Epidermal melanocyte (primary cell): ENCODE results near the gene UBE2A.

Experiments used
- DNase-seq: peaks from one replicate; pipeline ENCODE4 v3.0.0; 2011; ENCODE audit warnings: low spot score; ENCODE audit not compliant: insufficient read length

UBE2A gene

DNA sequence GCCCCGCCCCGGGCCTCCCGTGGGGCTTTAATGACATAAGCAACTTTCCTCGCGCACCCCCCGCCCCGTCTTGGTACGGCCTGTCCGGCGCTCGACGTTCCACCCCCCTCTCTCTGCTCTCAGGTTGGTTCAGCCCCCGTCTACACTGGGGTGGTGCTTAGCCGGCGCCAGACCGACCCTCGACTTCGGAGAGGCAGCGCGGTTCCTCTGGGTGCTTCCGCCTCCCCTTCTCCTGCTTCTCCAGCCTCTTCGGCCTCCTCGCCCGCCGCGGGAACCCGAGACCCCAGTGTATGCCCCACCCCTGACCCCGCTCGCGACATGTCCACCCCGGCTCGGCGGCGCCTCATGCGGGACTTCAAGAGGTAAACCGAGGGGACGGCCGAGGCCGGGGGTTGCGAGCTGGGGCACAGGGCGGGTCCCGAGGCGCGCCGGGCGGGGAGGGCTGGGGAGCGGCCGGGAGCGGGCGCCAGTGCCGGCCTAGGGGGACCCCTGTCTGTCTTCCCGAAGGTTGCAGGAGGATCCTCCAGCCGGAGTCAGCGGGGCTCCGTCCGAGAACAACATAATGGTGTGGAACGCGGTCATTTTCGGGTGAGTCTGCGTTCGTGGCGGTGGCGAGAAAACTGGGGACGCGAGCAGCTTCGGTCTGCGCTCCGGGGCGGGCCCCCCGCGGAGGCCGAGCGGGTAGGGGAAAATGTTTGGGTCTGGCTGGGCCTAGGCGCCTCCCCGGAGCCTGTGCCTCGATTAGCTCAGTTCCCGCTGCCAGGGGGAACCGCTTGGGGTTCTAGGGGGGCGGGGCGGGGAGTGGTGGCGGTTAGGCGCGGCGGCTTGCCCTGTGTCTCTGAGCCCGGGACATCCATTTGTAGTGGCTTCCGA is at the start of gene UBE2A:
Gene UBE2A, plus strand, starts transcription at position 170 of the 873 bp plus-strand sequence. Its CDS starts 149 bp downstream, at position 319.
- DNase-seq: peak; percentile 74

DNA sequence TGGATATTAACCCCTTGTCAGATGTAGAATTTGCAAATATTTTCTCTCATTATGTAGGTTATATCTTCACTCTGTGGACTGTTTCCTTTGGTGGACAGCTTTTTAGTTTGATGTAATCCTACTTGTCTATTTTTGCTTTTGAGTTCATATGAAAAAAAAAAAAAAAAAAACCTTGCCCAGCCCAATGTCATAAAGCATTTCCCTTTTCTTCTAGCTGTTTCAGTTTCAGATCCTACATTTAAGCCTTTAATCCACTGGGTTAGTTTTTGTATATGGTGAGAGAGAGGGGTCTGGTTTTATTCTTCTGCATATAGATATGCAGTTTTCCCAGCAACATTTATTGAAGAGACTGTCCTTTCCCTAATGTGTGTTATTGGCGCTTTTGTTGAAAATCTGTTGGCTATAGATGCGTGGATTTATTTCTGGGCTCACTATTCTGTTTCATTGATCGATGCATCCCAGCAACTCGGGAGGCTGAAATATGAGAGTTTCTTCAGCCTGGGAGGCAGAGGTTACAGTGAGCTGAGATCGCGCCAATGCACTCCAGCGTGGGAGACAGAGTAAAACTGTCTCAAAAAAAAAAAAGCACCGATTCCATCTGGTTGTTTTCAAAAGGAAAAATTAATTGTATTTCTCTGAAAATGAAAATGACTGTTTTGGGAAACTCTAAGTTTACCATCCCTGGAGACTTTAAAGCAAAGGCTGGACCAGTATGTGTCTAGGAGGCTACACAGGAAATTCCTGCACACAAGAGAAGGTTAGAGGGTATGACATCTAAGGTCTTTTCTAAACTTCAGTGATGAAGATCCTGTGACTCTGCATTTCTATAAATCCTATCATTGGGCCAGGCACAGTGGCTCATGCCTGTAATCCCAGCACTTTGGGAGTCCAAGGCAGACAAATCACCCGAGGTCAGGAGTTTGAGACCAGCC is 44.8 kb upstream of the UBE2A start:
- no peak for DNase-seq

DNA sequence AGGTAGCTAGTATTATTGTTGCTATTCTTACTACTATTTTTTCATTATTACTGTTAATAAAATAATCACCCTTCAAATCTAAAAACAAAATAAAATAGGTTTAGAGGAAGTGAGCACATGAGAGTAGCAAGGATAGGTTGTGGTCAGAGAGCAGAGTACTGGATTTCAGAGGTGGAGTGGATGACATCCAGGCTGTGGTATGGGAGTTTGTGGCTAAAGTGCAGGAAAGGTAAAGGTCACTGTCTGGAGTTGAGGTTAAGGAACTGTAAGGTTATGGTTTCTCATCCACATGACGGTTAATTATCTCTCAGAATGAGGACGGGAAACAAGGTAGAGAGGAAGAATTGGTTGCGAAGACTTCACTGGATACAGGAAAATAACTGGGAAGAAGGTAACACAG is 36.9 kb upstream of the UBE2A start:
- no peak for DNase-seq

DNA sequence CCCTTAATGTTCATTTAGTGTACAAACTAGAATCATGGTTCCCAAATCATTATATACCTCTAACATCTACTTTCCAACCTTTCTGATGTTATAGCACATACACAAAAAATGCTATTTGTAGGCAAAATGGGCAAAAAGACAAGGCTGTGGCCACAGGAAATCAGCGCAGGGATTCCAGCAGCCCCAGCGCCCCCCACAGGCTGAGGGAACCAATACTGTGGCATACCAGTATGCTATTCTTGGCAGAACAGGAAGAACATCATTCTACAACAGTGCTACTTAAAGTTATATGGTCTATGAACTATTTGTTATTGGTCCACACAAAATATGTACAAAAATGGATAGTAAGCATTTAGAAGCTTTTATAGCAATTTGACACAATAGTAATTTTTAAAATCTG is 34.5 kb upstream of the UBE2A start:
- no peak for DNase-seq

DNA sequence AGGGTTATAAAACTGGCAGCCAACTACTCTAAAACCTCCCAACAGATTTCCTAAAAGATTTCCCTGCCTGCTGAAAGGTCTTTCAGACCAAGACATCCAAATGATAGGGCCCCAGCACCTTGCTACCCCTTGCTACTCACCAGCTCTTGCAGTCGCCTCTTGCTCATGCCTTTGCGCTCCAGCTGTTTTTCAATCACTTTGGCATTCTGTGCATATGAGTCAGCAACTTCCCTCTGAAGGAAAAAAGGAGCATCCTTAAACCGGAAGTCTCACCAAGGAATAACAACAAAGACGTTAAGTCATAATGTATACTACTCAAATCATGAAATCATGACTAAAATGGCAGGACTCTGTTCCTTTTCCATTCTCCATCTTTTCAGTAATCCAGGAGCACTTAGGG is 33.2 kb upstream of the UBE2A start:
- no peak for DNase-seq

DNA sequence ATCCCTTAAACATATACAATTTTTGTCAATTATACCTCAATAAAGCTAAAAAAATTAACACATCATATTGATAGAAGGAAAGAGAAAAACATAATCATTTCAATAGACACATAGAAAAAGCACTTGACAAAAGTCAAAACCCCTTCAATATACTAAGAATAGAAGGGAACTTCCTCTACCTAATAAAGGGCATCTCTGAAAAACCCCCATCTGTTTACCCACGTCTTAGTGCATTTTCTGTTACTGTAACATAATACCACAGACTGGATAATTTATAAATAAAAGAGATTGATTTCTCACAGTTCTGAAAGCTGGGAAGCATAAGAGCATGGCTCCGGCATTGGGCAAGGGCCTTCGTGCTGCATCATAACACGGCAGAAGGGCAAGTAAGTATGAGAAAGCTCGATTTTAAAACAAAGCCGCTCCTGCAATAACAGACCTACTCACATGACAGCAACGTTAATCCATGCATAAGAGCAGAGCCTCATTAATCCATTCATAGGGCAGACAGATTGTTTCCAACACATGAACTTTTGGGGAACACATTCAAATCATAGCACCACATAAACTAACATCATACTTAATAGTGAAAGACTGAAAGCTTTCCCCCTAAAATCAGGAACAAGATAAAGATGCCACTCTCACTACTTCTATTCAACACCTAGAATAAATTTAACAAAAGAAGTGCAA is 24.9 kb upstream of the UBE2A start:
- DNase-seq: no peak

DNA sequence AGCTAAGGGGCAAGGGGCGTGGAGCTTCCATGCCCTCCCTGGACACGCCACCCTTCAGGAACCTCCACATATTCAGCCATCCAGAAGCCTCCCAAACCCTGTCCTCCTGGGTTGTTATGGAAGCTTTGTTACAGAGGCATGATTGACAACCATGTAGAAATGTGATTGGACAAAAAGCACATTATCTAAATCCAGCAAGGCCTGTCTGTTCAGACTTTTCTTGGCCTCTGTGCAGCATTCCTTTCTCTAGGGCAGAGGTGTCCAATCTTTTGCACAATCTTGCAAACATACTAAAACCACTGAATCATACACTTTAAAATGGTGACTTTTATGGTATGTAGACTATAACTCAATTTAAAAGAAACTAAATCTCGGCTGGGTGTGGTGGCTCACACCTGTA is 21.9 kb upstream of the UBE2A start:
- no peak for DNase-seq

DNA sequence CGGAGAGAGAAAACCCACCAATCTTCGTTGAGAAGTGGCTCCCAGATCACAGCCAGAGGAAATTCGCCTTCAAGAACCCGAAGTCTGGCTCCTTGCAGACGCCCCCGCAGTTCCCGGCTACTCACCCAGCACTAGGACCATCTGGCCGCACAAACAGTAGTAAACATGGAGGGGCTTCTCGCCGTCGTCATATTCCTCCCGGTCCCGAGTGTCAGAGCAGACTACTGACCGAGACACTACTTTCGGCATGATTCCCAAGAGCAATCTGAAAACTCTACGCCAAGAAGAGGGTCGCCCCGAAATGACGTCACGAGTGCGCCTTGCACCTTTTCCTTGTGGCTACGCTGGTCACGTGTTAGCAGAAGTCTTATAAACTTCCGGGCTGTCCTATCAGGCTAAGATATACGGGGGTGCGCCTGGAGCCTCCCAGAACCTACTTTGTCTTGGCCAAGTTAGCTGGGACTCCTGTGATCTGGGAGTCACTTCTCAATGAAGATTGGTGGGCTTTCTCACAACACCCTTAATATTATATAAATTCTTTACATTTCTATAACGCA is 9.2 kb upstream of the UBE2A start, which contains the start of gene STEEP1:
Gene STEEP1, minus strand, starts transcription at position 303 of the 557 bp plus-strand sequence. Its CDS starts 54 bp downstream, at position 249.
- peak; percentile 88 for DNase-seq

DNA sequence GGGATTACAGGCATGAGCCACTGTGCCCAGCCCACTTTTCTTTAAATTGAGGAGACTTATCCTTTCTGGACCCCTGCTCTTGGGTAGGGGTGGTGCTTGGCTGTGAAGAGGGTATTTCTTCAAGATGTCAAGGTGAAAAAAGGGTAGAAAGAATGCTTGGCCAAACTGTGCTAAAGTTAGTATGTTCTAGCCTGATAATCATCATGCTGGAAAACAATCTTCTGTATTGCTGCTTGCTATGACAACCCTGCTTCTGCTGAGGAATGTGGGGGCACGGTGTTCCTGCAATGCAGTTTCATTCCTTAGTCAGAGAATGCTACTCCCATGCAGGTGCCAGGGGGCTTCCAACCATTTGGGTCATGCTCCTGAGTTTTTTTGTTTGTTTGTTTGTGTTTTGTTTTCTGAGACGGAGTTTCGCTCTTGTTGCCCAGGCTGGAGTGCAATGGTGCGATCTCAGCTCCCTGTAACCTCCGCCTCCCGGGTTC is 4.0 kb upstream of the UBE2A start:
- no peak for DNase-seq

DNA sequence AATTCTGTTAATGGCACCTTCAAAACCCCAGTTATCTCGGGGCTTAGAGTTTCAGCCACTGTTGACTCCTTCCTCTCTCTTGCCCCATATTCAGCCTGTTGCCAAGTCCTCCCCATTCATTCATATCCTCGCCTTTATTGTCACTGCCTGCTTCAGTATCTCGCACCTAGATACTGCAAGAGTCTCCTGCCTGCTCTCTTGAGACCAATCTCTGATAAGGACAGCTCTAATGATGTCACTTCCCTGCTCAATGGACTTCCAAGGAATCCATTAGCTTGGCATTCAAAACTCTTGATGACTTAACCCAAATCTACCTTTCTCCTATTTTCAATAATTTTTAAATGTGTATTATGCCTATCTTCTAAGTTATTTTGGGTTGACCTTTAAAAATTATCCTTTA is 1.1 kb upstream of the UBE2A start:
- DNase-seq: no peak

DNA sequence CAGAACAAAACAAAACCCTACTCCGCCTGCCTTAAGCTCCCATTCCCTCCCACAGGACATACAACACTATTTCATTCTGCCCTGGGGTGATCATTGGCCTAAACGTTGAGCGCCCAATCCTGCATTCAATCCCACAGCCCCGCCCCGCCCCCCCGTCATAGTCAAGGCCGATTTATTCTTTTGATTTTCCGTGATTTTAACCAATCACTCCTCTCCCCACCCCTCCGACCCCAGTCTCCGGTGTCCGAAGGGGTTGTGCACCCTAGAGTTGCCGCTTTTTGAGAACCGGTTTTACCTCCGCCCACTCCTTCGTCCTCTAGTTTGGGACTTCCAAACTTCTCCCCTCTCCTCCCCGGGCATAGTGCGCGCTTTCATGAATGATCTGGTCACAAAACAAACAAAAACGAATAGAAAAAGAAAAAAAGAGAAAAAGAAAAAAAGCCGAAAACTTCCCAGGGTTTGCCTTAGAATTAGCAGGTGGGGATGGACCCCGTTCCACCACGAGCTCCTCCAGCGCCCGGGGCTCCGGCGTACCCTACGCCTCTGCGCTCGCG is 446 bp upstream of the UBE2A start:
- DNase-seq: peak; percentile 41

DNA sequence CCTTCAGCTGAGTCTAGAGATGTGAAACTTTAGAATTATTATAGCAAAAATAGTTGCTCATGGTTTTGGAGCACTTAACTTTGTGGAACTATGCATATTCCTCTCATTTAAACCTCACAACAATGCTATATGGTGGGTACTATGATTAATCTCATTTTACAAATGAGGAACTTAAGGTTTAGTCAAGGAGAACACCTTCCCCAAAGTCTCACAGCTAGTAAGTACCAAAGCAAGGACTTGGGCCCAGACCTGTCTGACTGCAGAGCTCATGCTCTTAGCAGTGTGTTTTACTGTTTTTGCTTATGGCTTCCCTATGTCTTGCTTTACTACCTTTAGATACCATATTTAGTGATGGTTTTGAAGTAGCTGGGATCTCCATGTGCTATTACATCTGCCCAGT is 5.1 kb downstream of the UBE2A start:
- no peak for DNase-seq

DNA sequence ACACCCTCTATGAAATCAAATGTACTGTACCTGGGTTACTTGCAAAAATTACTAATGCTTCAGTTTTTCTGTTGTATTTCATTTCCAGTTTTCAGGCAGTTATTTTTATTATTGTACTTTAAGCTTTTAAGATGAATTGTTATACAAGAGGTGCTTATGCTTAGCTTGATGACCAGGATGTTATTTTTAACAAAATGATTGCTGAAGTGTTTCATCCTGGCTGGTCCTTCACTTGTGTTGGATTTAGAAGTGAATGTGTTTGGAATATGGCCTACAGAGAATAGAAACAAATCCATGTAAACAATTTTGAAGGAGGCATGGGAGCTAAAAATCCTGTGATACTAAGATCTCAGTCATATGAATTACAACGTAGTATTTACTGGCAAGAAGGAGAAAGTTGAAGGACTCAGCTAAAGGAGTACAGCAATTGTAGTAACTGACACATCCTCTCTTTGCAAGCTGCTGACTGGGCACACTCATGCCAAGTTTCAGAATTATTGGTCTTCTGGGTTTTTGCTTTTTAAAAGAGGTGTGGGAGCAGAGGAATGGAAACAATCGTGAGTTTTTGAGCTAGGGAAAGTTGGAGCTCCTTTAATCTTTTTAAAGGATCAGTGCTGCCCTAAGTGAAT is 9.2 kb downstream of the UBE2A start:
- no peak for DNase-seq

DNA sequence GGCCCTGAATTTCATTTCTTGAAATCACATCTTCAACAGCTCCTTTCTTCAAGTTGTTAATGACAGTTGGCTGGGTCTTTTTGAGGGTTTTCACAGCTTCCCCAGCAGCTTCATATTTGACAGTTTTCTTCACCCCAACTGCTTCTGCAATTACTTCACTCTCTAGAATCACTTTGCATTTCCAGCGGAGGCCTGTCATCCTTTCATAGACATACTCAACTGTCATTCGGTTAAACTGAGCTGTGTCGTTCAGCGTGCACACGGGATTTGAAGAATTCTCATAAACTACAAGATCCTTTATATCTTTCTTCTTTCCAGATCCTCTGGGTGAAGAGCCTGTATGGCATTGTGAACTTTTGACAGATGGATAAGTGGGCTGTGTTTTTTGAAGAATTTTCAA is 15.4 kb downstream of the UBE2A start:
- no peak for DNase-seq

DNA sequence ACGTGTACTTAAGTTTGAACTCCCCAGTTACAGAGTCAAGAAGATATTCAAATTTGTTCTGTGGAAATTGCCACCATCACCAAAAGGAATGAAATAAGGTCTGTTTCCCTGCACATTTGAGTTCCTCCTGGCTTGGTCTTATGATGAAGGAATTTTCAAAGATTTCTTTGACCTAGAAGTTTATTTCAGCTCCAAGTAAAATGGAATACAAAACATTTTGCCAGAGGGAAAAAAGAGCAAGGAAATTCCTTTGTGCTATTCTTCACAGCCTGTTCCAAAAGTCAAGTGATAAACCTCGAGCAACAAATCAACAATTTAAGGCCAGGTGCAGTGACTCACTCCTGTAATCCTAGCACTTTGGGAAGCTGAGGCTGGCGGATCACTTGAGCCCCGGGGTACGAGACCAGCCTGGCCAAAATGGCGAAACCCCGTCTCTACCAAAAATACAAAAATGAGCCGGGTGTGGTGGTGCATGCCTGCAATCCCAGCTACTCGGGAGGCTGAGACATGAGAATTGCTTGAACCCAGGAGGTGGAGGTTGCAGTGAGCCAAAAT is 28.4 kb downstream of the UBE2A start:
- DNase-seq: no peak

DNA sequence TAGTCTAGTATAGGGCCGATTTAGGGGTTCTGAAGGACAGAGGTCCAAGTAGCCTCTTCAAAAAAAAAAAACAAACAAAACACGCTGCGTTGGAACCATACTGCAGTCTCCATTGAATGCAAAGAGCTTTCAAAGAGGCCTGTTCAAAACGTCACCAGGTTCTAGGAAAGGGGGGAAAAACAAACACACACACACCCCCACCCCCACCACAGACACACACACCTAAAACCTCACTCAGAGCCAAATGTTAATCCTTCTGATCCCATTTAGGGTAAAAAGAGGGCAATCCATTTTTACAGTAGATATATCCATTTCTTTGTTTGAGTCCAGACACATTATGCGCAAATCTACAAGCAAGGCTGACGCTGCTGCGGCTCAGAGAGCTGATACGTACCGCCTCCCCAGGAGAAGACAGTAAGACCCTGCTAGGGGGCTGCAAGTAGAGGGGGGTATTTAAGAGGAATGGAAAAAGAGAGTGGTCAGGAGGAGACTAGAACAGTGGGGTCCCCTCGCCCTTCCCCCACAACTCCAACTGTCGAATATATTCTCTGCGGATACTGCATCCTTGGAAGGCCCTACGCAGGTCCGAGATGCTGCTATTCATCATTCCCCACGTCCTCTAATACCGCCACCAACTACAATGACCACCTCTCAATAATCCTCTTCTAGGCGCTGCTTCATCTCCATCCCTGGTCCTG is 30.6 kb downstream of the UBE2A start:
- DNase-seq: no peak

DNA sequence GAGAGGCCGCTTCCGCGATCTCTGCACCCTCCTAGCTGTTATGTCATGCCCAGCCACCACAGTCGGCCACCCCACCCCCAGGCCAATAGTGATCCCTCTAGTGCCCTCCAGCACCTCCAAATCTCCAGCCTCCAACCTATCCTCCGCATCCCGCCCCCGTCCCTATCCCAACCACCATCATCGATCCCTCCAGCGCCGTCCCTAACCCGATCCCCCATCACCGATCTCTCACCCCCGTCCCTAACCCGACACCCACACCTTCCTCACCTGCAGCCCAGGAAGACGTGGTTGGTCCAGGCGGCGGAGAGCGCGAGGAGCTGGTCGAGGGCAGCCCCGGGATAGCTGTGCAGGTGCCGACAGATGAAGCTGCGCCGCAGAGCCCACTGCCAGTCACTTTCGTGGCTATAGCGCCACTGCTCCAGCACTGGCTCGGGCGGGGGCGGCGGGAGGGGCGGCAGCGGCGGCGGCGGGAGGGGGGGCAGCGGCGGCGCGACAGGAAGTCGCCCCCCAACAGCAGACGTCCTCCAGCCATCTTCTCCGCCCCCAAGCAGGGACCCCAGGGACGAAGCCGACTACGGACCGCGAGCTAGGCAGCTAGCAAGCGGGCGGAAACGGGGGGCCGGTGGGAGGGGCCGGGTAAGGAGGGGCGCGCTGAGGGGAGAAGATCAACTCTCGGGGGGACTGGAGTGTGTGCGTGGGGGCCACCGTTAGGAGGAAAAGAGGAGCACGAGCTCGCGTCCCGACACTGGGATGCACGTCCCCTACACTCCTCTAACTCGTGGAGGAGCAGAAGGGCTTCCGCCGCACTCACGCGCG is 31.3 kb downstream of the UBE2A start:
- DNase-seq: no peak

DNA sequence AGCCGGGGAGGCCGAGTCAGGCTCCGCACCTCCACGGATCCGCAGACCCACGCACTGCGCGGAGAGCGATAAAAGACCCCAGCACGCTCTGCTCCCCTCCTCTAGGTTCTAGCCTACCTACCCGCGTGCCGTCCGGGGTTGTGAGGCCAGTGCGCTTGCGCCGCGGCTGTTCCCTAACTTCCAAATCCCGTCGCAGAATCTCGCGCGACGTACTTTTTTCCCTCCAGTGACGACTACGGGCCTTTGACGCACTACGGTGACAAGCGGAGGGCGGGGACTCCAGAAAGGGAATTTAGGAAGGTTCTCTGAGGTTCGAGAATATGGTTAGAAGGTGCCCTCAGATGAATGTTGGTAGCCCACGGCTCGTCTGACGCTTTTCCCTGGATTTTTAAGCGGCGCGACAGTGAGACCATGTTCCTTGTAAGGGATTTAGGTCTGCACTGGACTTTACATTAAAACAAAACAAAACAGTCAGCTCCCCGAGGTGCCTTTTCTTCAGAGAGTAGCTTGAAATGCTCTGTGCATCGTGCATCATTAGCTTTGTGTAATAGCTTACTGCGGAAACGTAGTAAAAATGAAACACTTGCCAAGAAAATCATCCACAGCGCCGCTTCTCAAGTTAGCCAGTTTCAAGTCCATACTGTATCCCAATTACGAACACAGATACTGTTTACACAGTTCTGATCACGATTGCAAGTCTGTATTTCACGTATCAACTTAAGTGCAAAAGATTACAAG is 32.1 kb downstream of the UBE2A start, which contains the start of gene NKRF:
Gene NKRF, minus strand, starts transcription at position 145 of the 738 bp plus-strand sequence.
- peak; percentile 52 for DNase-seq
